GM12891 (cell line): ENCODE results near the gene ADCY1.

Experiments used
- PAX5 ChIP-seq: IDR thresholded peaks from 2 replicates; pipeline ENCODE4 v1.6.1; 2011; ENCODE audit warnings: low read length, moderate library complexity, mild to moderate bottlenecking; ENCODE audit not compliant: insufficient read depth, severe bottlenecking
- POLR2A ChIP-seq: IDR thresholded peaks from 2 replicates; pipeline ENCODE4 v1.6.1; 2011; ENCODE audit warnings: low read depth, low read length, control low read depth
- POLR2AphosphoS5 ChIP-seq: IDR thresholded peaks from 2 replicates; pipeline ENCODE4 v1.6.1; 2011; ENCODE audit warnings: low read depth, low read length, control low read depth
- SPI1 ChIP-seq: IDR thresholded peaks from 2 replicates; pipeline ENCODE4 v1.6.1; 2011; ENCODE audit warnings: low read depth, low read length, control low read depth

GRCh38 chr7:45593877-45594276 is 19.7 kb downstream of the ADCY1 start:
- no peak for TF ChIP-seq POLR2AphosphoS5
- no peak for TF ChIP-seq POLR2A
- no peak for TF ChIP-seq PAX5
- TF ChIP-seq SPI1: no peak
